ENCODE results near the gene CCDC61.

- TF ChIP-seq FOXM1 (IDR thresholded peaks at IDR 0.05; ENCODE audit: borderline replicate concordance) (no peak), SUZ12 (IDR thresholded peaks at IDR 0.05) (no peak), SP1 (IDR thresholded peaks at IDR 0.05) (no peak), TARDBP (IDR thresholded peaks at IDR 0.05) (no peak), CTBP1 (IDR thresholded peaks at IDR 0.05; ENCODE audit: borderline replicate concordance) (no peak), ZNF384 (IDR thresholded peaks at IDR 0.05) (no peak), ELF4 (IDR thresholded peaks at IDR 0.05) (no peak), PKNOX1 (IDR thresholded peaks at IDR 0.05) (no peak), HDGF (IDR thresholded peaks at IDR 0.05; ENCODE audit: borderline replicate concordance) (no peak), L3MBTL2 (conservative IDR thresholded peaks at IDR 0.05) (no peak), NFRKB (IDR thresholded peaks at IDR 0.05) (no peak)
These were observed 41.6 kb upstream of the CCDC61 start for GRCh38 chr19:45953676-45954075.

All from HEK293T (cell line).